GM19324 (cell line): ENCODE data around the gene ZNF525.
"Not testable (repeated sequence)": the region's sequence is repeated elsewhere in the genome, so short reads cannot be mapped to it uniquely, and the experiment has no call there.

Experiments
- ATAC-seq: cut with Tn5 transposase; IDR thresholded peaks from one replicate; pipeline ENCODE4 v1.9.1; 2021; ENCODE audit warnings: mild to moderate bottlenecking, moderate library complexity; ENCODE audit not compliant: unreplicated experiment, low FRiP score

The ZNF525 gene

GRCh38 chr19:53365134-53365898 lies at the start of gene ZNF525:
Gene ZNF525 (plus strand): TSS chr19:53365705. CDS start chr19:53372282, 6,577 bp downstream.
- ATAC-seq: peak; percentile 96

GRCh38 chr19:53328967-53329366 lies 36.5 kb upstream of the ZNF525 start:
- ATAC-seq: no peak

DNA sequence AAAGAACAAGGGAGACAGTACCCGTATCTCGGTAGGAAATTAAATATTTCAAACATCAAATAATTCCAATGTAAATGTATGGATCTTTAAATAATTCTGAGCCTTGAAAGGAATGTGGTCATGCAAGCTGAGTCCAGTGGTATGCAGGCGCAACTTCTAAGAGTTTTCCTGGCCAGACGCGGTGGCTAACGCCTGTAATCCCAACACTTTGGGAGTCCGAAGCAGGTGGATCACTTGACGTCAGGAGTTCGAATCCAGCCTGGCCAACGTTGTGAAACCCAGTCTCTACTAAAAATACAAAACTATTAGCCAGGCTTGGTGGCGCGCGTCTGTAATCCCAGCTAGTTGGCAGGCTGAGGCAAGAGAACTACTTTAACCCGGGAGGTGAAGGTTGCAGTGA lies 33.0 kb upstream of the ZNF525 start:
- no peak for ATAC-seq

DNA sequence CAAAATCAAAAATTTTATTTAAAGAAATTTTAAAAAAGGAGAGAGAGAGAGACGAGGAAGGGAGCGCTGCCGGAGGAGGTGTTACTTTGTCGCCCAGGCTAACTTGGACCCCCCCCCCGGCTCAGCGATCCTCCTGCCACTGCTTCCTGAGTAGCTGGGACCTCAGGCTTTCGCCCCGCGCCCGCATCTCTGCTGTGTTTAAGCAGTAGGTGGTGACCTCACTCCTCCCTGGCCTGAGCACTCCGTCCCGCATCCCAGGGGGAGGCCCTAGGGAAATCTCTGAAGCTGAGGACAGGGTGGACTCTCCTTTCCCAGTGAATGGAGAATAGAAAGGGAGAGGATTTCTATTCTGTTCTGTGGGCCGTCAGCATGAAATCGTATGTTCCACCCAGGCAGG lies 32.4 kb upstream of the ZNF525 start:
- peak; percentile 3 for ATAC-seq

- peak; percentile 90 for ATAC-seq
These were observed 31.7 kb upstream of the ZNF525 start, which contains the start of gene ZNF845 for GRCh38 chr19:53333463-53334449. Gene ZNF845 (plus strand): TSS chr19:53333749. CDS start chr19:53341308, 7,559 bp downstream.

DNA sequence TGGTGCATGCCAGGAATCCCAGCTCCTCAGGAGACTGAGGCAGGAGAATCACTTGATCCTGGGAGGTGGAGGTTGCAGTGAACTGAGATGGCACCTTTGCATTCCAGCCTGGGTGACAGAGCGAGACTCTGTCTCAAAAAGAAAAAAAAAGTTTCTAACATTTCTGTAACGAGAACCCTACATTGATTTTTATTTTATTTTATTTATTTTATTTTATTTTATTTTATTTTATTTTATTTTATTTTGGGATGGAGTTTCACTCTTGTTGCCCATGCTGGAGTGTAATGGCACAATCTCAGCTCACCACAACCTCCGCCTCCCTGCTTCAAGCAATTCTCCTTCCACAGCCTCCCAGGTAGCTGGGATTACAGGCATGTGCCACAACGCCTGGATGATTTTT lies 21.1 kb upstream of the ZNF525 start:
- ATAC-seq: not testable (repeated sequence)

DNA sequence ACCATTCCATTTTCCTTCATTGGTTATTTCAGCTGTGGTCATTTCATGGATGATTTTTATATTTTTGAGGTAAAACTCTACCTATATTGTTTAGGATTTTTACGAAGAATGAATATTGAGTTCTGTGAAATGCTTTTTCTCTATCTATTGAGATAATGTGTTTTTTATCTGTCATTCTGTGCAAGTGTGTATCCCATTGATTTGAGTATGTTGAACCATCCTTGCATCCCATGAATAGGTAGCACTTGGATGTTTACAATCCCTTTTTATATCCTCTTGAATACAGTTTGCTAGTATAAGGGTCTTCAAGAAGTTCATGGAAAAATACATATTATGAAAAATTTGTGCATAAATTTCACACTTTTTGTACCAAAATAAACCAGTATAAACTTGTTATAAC lies 9.8 kb upstream of the ZNF525 start:
- no peak for ATAC-seq

DNA sequence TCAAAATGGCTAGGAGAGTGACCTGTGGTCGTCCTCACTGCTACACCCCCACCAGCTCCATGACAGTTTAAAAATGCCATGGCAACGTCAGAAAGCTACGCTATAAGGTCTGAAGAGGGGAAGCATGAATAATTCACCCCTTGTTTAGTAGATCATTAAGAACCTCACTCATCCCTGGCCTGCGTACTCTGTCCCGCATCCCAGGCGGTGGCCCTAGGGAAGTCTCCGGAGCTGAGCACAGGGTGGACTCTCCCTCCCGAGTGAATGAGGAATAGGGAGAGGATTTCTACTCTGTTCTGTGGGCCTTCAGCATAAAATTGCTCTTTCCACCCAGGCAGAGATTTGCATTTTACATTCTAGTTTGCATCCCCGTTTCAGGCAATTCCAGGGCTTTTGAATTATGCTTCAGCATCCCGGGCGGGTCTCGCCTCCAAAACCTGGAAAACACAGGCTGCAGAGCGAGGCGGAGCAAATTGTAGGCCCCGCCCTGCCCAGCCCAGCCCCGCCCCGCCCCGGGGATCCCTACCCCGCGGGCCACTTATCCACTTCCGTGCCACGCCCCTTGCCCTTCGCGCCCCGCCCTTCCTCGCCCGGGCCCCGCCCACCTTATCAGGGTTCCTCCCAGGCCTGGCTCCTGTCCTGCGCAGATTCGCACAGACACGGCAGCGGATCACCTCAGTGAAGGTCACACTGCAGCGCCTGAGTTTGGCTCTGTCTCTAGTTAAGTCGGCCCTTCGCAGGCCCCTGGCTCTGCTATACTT lies 7.5 kb upstream of the ZNF525 start:
- no peak for ATAC-seq

- not testable (repeated sequence) for ATAC-seq
These were observed 5.4 kb upstream of the ZNF525 start for GRCh38 chr19:53360056-53360455.

DNA sequence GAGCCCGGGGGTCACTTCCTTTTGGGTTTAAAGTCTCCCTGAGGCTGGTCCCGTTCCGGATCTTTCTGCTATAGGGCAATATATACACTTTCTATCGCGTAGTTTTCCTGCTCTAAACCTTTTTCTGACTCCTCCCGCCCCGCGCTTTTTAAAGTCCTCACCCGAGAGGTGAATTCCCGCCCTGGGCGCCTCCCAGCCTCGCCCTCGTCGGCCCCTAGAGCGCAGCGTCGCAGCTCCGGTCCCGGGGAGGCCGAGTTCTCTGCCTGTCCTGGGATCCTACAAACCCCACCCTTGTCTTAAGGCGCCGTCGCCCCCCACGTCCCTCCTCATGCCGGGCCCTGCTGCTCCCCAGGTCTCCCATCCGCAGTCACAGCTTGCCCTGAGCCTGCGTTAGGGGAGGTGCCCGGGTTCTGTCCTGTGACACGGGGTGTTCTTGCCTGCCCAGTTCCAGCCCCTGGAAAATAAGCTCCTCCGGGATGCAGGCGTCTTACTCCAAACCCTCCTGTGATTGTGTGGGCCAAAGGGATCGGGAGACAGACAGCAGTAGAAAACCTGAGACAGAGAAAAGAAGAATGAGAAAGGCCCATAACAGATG lies 491 bp downstream of the ZNF525 start:
- ATAC-seq: peak; percentile 26

GRCh38 chr19:53372196-53372595 lies 6.7 kb downstream of the ZNF525 start:
- ATAC-seq: no peak

GRCh38 chr19:53374288-53374687 lies 8.8 kb downstream of the ZNF525 start:
- ATAC-seq: no peak

- no peak for ATAC-seq
These were observed 9.2 kb downstream of the ZNF525 start for GRCh38 chr19:53374743-53375142.

GRCh38 chr19:53381376-53381775 lies 15.9 kb downstream of the ZNF525 start:
- no peak for ATAC-seq

GRCh38 chr19:53388168-53388567 lies 22.7 kb downstream of the ZNF525 start:
- ATAC-seq: no peak

GRCh38 chr19:53388904-53389303 lies 23.4 kb downstream of the ZNF525 start:
- ATAC-seq: no peak

GRCh38 chr19:53389571-53389970 lies 24.1 kb downstream of the ZNF525 start:
- ATAC-seq: no peak

DNA sequence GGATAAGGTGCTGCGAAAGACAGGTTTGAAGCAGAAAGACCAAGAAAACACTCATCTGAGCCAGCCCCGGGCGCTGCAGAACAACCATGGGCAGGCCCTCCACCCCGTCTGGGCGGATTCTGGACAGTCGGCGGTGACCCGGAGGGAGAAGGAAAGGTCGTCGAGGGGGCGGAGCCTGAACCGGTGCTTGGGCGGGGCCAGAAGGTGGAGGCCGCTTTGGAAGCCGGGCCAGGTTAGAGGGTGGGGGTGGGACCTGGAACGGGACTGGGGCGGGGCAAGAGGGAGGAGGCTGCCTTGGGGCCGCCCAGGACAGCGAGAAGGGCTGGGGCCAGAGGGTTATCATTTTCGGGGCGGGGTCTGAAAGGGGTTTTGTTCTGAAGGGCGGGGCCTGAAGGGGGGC lies 24.5 kb downstream of the ZNF525 start:
- no peak for ATAC-seq

DNA sequence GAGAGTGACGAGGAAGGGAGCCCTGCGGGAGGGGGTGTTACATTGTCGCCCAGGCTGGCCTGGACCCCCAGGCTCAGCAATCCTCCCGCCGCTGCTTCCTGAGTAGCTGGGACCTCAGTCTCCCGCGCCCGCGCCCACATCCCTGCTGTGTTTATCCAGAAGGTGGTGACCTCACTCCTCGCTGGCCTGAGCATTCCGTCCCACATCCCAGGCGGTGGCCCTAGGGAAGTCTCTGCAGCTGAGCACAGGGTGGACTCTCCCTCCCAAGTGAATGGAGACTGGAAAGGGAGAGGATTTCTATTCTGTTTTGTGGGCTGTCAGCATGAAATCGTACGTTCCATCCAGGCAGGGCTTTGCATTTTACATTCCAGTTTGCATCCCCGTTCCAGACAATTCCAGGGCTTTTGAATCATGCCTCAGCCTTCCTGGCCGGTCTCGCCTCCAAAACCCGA lies 29.0 kb downstream of the ZNF525 start:
- ATAC-seq: no peak
